NCI-H146 treated with DMSO at 0.1 percent for 48 hours (cell line): ENCODE results near the gene KRT78.

Experiments used
- DNase-seq: peaks from one replicate; lab custom pipeline; 2025; ENCODE audit not compliant: unreplicated experiment; lab: John Stamatoyannopoulos, UW

Gene KRT78

DNA sequence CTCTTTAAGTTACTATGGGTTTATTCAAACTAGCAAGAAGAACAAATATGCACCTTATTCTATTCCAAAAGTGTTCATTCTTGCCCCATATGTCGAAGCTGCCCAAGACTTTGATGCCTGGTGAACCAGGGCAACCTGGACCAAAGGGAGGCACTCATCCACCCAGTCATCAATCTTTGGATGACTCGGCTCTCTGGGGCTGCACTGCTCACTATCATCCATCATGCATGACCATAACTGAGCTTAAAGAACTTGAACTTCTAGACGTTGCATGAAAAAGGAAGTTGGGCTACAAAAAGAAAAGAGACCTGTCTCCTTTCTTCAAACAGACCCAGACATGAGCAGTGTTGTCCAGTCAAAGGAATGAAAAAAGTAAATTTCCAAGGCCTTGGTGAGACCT is 36.0 kb downstream of the KRT78 start:
- DNase-seq, result no peak

DNA sequence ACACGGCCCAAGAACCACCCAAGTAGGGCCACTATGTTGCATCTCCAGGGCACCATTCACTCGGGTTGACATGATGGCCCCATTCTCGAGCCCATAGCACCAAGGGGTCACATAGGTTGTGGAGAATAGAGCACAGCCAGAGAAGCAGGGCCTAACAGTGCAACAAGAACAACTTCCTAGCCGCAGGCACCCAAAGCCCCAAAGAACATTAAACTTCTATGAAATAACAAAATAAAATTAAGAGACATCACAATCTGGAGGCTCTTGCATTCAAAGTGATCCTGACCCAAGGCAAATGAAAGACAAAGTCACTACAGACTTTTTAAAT is 36.8 kb downstream of the KRT78 start:
- no peak for DNase-seq

DNA sequence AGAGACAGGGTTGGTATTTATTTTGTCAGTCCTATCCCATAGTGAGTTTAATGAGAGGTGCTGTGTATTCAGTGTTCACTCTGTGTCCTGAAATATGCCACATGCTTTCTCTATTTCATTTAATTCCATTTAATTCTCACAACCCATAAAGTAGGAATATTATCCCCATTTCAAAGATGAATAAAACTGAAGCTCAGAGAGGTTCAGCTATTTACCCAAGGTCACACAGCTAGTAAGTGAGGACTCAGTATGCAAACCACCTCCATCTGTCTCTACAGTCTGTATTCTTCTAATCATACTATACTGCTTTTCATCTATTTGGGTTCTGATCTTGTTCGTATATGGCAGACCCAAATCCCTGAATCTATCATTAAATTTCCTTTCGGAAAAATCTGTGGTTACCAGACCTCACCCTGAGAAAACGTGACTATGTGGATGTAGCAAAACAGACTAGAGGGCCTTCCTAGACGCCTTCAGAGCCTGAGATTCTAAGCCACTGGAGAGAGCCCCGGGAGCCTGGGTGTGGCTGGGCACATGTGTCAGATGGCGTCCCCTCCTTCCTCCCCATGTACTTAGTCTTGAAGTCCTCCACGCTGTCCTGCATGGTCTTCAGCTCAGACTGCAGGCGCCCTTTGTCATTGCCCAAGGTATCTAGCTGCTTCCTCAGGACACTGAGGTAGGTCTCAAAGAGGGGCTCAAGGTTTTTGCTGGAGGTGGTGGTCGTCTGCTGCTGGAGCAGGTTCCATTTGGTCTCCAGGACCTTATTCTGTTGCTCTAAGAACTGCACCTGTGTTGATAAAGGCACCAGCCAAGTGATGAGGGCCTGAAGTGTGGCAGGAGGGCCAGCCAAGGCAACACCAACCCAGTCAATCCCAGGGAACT is 37.4 kb downstream of the KRT78 start:
- no peak for DNase-seq

DNA sequence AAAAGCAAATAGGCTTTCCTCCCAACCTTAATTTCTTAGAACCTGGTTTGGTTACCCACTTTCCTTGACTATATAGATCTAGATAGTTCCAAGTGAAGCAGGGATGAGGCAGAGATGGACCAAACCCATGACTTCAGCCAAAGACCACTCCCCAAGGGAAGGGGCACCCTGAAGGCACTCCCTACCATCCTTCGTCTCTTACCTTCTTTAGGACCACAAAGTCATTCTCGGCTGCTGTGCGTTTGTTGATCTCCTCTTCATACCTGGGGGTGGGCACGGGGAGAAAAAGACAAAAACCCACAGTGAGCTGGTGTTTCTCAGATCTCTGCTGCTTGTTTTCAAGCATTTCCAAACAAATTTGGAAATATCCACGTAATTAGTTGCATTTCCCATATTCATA is 38.2 kb downstream of the KRT78 start:
- DNase-seq, result no peak

- no peak for DNase-seq
Measured at GRCh38 chr12:52809166-52809565, 39.6 kb downstream of the KRT78 start.

GRCh38 chr12:52808573-52809160 is 40.1 kb downstream of the KRT78 start:
- no peak for DNase-seq

GRCh38 chr12:52807544-52808470 is 41.0 kb downstream of the KRT78 start:
- no peak for DNase-seq

DNA sequence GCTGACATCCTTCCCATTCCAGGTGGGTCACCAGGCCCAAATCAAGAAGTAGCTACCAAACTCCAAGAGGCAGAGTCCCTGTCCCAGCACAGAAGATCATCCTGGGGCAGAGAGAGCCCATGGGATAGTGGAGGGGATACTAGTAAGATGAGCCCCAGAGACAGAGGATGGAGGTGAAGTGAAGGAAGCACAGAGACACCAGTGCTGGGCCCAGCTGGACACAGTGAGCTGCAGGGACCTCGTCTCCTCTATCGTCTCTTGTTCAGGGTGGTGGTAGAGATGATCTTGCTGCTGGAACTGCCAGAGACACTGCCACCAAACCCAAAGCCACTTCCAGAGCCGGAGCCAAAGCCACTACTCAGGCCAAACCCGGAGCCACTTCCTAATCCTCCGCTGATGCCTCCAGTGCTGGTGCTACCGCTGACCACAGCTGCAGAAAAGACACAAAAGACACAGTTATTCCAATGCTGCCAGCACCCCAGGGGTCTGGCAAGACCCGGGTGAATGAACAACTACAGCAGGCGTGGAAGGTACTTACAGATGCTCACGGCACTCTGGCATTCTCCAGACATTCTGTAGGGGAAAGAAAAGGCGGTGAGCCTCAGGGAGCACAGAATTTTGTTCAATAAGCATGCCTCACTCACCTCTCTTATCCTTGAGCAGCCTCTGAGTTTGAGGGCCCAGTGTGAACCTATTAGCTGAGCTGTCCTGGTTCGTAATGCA is 41.8 kb downstream of the KRT78 start:
- no peak for DNase-seq

- DNase-seq, result no peak
Measured at GRCh38 chr12:52806169-52806811, 42.5 kb downstream of the KRT78 start.

DNA sequence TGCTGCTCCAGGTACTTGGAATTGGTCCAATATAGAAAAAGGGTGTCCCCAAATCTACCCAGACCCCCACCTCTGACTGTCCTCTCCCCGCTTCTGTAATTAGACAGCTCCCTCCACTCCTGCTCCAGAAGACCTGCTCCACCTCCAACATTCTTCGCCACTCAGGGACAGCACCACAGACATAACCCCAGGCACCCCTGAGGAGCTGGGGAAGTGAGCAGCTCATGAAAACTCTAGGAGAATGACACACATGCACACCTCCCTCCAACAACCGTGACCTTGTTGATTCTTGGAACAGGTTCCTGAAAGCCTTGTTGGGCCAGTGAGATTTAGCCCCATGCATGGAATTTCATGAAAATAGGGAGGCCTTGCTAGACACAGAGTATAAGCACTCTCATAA is 43.1 kb downstream of the KRT78 start:
- DNase-seq, result no peak

DNA sequence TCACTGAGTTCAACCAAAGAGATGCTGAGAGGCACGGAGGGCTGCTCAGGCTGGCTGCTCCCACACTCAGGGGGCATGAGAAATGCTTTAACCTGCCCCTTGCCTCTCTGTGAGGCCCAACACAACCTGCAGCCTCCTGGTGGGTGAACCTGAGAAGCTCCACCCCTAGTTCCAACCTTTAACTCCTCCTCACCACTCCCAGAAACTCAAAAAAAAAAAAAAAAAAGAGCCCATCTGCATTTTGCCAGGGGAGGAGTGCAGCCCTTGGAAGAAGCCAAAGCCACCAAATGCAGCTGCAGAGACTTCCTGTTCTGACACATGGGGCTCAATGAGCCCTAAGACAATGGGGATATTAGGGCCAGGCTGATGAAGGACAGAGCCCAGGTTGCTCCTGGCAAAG is 43.8 kb downstream of the KRT78 start:
- DNase-seq, result no peak

DNA sequence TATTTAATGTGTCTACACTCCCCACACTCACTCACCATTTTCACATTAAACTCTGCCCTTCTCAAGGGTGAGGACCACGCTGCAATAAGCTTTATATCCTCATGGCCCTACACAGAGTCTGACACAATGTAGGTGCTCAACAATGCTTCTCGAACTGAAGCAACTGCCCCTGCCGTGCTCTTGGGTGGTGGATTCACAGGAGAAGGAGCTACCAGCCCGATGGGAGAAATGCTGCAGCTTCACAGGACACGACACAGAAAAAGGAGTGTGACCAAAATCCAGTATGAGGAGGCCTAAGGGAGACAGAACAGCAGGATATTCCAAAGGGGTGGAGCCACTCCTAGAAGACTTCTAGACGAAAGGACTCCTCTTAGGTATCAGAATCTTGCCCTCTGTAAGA is 46.4 kb downstream of the KRT78 start:
- DNase-seq, result no peak

DNA sequence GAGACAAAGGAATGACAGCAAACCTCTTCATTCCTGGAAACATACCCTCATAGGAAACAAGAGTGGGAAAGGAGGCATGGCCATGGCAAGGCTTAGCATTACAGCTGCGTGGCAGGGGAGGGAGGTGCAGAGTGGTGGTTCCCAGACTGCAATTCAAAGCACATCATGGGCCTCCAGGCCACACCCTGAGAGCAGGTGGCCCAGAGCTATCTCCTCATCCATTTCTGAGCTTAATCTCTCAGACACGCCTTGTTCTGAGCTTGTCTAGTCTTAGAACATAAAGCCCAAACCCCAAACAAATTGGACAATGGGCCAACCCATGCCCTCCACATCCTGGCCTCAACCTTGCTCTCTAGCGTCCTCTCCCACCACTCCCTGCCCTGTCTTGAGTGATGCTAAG is 47.0 kb downstream of the KRT78 start:
- DNase-seq, result no peak

- no peak for DNase-seq
Measured at GRCh38 chr12:52800259-52800917, 48.4 kb downstream of the KRT78 start.

DNA sequence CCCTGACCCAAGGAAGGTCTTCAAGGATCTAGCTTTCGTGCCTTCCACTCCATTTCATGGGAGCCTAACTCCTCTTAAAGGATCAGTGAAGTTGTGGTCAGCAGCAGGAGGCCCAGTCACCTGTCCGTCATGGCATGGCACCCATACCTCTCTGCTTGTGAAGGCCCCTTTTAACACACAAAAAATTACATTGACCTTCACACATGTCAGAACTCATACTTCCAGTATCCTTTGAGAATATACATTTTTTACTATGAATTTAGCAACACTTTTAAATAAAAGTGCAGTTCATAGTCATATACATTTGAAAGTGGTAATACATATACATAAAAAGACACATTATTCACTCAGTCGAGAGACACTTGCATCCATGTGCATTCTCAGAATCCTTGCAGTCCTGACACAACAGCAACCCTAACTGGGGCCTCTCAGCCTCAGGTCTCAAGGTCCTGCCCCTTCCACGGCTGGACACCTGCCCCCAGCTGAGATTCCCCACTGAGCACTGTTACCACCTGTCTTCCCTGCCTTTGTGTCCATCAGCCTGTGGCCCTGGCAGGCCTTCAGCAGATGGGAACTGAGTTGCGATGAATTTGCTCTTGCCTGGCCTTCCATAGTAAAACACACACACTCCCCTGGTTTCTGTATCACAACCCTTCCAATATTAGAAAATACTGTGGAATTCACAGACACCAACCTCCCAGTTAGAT is 49.1 kb downstream of the KRT78 start:
- peak; percentile 54 for DNase-seq

DNA sequence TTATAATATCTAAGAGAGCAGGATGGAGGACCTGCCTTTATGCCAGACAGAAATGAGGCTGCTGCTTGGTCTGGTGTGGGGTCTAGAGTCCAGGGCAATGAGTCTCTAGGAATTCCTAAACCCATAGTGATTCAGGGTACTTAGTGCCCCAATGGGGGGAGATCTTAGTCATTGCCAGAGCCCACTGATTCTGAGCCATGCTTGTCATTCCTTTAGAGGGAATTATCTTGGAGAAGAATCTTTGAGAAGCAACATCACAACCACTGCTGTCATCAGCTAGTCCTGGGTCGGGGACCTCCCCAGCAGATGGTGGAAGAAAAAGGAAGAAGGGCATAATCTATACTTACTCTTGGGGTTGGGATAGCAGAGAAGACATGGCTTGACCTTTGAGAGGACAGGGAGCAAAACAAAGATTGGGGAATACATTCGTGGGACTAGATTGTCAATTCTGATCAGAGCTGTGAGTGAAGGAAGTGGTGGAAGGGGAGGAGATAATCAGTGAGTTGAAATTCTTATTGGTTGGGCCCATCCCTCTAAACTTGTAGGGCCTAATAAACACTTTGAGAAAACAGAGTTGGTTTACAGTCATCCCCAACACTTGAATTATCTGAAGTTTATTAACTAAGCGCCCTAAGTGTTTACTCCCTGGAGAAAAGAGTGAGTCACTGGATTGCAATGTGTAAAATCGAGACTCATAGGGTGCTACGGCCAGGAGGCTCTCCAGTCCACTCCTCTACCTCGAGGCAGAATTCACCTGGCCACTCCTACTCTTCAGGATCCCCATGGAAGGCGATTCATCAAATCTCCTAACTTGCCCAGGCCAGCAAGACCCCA is 49.9 kb downstream of the KRT78 start:
- no peak for DNase-seq

- DNase-seq, result no peak
Measured at GRCh38 chr12:52798003-52798670, 50.7 kb downstream of the KRT78 start.

DNA sequence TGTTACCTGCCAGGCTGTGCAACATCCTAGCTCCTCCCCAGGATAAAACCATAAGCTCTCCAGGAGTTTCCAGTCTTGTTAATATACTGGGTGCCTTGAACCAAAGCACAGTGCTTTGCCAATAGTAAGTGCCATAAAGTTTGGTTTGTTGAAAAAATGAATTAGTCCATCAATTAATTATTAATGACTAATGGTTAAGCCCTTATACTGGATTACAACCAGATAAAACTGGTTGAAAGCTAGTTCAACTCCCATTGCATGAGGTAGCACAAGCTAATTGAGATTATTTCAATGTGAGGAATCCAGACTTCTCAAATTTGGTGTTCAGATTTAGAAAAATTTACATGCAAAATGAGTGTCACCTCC is 51.3 kb downstream of the KRT78 start:
- DNase-seq, result no peak
